ENCODE data around the gene SUPT6H. TPM values are rescaled to one million over a fixed set of nuclear protein-coding genes. Genes with fewer than 3 reads are reported as not detected.

SUPT6H gene
- total RNA-seq, 1 experiment from 2014 or later, result 61.3 TPM

GRCh38 chr17:28663723-28664122 is 1.7 kb downstream of the SUPT6H start (continued):
- TF ChIP-seq MXD4 (CRISPR knock-in tag; IDR thresholded peaks at IDR 0.05; ENCODE audit: borderline replicate concordance) (no peak), NR1H2 (CRISPR knock-in tag; IDR thresholded peaks at IDR 0.05) (no peak), RORB (CRISPR knock-in tag; IDR thresholded peaks at IDR 0.05) (no peak), ATF1 (CRISPR knock-in tag; IDR thresholded peaks at IDR 0.05) (no peak)

GRCh38 chr17:28665994-28666393 is 4.0 kb downstream of the SUPT6H start:
- TF ChIP-seq ARID4B (CRISPR knock-in tag; IDR thresholded peaks at IDR 0.05; ENCODE audit: borderline replicate concordance) (no peak), SOX15 (CRISPR knock-in tag; IDR thresholded peaks at IDR 0.05) (no peak), USF1 (CRISPR knock-in tag; IDR thresholded peaks at IDR 0.05) (no peak), OVOL2 (CRISPR knock-in tag; IDR thresholded peaks at IDR 0.05; ENCODE audit: borderline replicate concordance) (no peak), CREM (CRISPR knock-in tag; IDR thresholded peaks at IDR 0.05) (no peak), MXD4 (CRISPR knock-in tag; IDR thresholded peaks at IDR 0.05; ENCODE audit: borderline replicate concordance) (no peak), GRHL2 (CRISPR knock-in tag; IDR thresholded peaks at IDR 0.05; ENCODE audit: insufficient replicate concordance, severe bottlenecking) (no peak), AR (CRISPR knock-in tag; IDR thresholded peaks at IDR 0.05) (no peak), SP1 (CRISPR knock-in tag; conservative IDR thresholded peaks at IDR 0.05) (no peak), PRRX2 (CRISPR knock-in tag; IDR thresholded peaks at IDR 0.05) (no peak), ZNF423 (CRISPR knock-in tag; IDR thresholded peaks at IDR 0.05) (no peak)
- no peak for ATAC-seq
- ChIA-PET POLR2A (no interaction called here), CTCF (interaction anchor here (1.6 kb wide), 1 partner anchor 21 kb away, joined by 5 read pairs; the partner anchor contains the start of gene BLTP2)
- H3K4me1 Mint-ChIP-seq, result peaks cover 18% of the 10 kb centered on the region
- H3K27me3 Mint-ChIP-seq (ENCODE audit: low read depth), result no peaks in the 10 kb centered on the region
- no peak for DNase-seq (ENCODE audit: low spot score)
- H3K36me3 Mint-ChIP-seq, result peaks cover 25% of the 10 kb centered on the region
- no peak overlapping the region for H3K4me3 Mint-ChIP-seq
- no peak overlapping the region; the same call in 1 of the 2 replicates for H3K27ac Mint-ChIP-seq
- 0 out of 2 replicates have a peak, but pooled peaks cover 3% of the 10 kb centered on the region for H3K9me3 Mint-ChIP-seq

GRCh38 chr17:28667870-28668269 is 5.9 kb downstream of the SUPT6H start:
- DNase-seq (ENCODE audit: low spot score), result no peak
- CTCF ChIA-PET, result interaction anchor here (0.7 to 1.7 kb wide), 3 partner anchors 21 to 24 kb away, joined by 3 to 8 read pairs (median 4); partner anchors contain the start of gene BLTP2
- POLR2A ChIA-PET, result no interaction called here
- ATAC-seq, result no peak
- TF ChIP-seq TEAD1 (CRISPR knock-in tag; IDR thresholded peaks at IDR 0.05), result no peak
- no peak for TF ChIP-seq IRF1 (CRISPR knock-in tag; IDR thresholded peaks at IDR 0.05)
- TF ChIP-seq JAZF1 (CRISPR knock-in tag; IDR thresholded peaks at IDR 0.05), result no peak
- TF ChIP-seq ZNF121 (CRISPR knock-in tag; IDR thresholded peaks at IDR 0.05), result no peak
- TF ChIP-seq IRF2 (CRISPR knock-in tag; IDR thresholded peaks at IDR 0.05; ENCODE audit: borderline replicate concordance, low read depth), result no peak
- TF ChIP-seq USF2 (CRISPR knock-in tag; IDR thresholded peaks at IDR 0.05), result no peak
- peaks cover 11% of the 10 kb centered on the region for H3K4me1 Mint-ChIP-seq
- H3K36me3 Mint-ChIP-seq, result peaks cover 37% of the 10 kb centered on the region
- no peaks in the 10 kb centered on the region for H3K9me3 Mint-ChIP-seq
- no peak overlapping the region for H3K27ac Mint-ChIP-seq
- no peaks in the 10 kb centered on the region for H3K27me3 Mint-ChIP-seq (ENCODE audit: low read depth)
- H3K4me3 Mint-ChIP-seq, result no peak overlapping the region
